ENCODE results near the gene MORN1.
A peak's percentile ranks its signal among the peaks of the same experiment; 100 is the strongest.
"Not testable (repeated sequence)": the region's sequence is repeated elsewhere in the genome, so short reads cannot be mapped to it uniquely, and the experiment has no call there.

Gene MORN1

GRCh38 chr1:2391041-2391930, at the start of gene MORN1, which contains the start of gene RER1:
Gene MORN1 (minus strand): TSS chr1:2391554. CDS start chr1:2391533, 21 bp downstream.
Gene RER1 (plus strand): TSS chr1:2391841. CDS start chr1:2395791, 3,950 bp downstream.
- peak; percentile 97 to 99 for DNase-seq (ENCODE audit: low read depth in 2 of 2)

GRCh38 chr1:2440346-2440745, 49.0 kb upstream of the MORN1 start:
- DNase-seq (ENCODE audit: low read depth in 2 of 2) = not testable (repeated sequence)

DNA sequence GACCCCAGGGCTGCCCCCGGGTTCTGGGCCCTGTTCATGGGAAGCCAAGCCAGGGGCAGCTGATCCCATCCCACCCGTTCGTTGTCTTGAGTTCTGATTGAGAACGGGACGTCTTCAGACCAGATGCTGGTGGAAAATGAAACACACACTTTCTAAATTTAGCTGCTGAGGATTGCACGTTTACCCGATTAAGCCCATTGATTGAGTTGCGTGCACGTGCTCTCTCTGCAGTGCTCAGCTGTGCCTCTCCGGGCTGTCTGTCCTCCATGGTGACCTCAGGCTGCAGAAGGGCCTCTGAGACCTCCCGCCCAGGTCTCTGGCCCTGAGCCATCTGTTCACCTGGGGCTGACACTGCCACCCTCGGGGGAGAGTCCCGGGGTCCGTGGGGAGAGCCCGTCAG, 48.0 kb upstream of the MORN1 start:
- DNase-seq (ENCODE audit: low read depth in 2 of 2) = no peak

DNA sequence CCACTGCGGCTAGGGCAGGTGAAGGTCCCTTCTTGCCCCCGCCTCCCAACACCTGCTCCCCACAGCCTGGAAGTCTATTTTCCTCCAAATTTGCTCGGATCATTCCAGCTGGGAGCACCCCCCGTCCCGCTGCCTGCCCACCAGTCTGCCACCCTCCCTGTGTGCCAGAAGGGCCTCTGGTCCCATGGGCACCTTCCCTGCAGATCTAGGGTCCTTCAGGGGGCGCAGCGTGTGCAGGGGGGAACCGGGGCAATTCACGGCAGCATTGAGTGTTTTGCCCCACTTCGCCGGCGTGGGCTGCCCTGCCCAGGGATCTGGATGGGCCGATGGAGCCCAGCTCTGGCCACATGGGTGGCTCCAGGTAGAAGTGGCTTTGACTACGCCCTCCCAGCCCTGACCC, 47.3 kb upstream of the MORN1 start:
- DNase-seq (ENCODE audit: low read depth in 2 of 2) = no peak

DNA sequence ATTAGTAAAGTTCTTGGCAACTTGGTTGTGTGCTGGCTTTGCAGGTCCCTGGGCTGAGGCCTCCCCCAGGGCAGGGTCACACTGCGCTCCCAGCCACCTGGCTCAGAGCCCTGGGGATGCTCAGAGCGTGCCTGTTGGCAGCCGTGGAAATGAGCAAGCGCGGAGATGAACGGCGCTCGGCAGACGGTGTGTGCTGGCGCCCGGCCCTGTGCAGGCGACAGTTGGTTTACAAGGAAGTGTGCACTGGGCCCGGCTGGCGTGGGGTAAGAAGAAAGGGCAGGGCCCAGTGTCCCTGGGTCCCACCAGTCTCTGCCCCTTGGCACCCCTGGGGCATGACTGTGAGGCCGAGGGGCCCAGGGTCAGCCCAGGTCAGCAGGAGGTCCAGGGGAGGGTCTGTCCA, 46.7 kb upstream of the MORN1 start:
- DNase-seq (ENCODE audit: low read depth in 2 of 2) = no peak

- no peak for DNase-seq (ENCODE audit: low read depth in 2 of 2)
Observed at GRCh38 chr1:2437617-2438016, 46.3 kb upstream of the MORN1 start.

DNA sequence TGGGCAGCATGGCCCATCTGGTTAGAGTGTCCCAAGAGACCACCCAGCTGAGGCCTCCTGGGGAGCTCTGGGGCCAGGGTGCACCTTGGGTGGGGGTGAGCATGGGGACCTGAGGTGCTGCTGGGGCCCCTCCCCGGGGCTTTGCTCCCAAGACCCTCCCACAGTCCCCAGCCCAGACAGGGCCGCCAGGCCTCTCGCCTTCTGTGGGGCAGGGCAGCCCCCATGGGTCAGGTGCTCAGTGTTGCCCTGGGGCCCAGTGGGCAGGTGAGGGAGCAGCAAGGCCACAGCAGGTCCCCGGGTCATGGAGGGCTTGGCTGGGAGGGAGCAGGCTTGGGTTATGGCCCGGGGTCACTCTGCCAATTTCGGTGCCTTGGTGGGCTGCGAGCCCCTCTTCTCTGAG, 45.5 kb upstream of the MORN1 start:
- DNase-seq (ENCODE audit: low read depth in 2 of 2) = no peak

GRCh38 chr1:2435746-2436355, 44.5 kb upstream of the MORN1 start:
- no peak for DNase-seq (ENCODE audit: low read depth in 2 of 2)

DNA sequence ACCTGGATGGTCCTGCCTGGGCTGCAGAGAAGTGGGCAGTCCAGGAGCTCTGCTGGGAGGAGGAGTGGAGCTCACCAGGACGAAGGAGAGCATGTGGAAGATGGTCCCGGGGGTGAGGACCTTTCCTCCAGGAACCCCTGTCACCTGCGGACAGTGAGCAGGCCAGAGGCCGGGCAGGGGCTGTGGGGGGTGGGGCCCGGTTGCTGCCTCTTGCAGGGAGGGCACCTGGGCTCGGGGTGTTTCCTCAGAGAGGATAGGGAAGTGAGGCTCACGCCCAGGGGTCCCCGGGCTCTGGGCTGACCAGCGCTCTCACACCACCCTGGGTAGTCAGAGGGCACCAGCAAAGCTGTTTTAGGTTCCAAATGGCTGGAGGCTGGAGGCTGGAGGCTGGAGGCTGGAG, 43.7 kb upstream of the MORN1 start:
- DNase-seq (ENCODE audit: low read depth in 2 of 2) = no peak

- no peak for DNase-seq (ENCODE audit: low read depth in 2 of 2)
Observed at GRCh38 chr1:2433936-2434655, 42.7 kb upstream of the MORN1 start.

DNA sequence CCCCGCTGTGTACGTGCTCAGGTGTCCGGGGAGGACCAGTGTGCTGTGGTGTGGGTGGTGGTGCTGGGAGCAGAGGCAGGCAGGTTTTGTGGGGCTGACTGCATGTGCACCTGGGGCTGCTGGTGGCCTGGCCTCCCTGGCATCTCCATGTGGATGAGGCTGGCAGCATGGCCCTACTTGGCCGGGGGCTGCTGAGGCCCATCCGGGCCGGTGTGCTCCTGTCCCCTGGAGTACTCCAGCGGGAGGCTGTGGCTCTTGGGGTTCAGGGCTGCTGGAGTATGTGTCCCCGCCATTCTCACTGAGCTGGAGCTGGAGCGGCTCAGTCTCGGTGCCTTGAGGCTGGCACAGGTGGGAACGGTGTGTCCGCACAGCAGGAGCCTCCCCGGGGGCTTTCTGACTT, 41.8 kb upstream of the MORN1 start:
- no peak for DNase-seq (ENCODE audit: low read depth in 2 of 2)

GRCh38 chr1:2432441-2432844, 41.1 kb upstream of the MORN1 start:
- DNase-seq (ENCODE audit: low read depth in 2 of 2) = no peak

- DNase-seq (ENCODE audit: low read depth in 2 of 2) = no peak
Observed at GRCh38 chr1:2431518-2431917, 40.2 kb upstream of the MORN1 start.

DNA sequence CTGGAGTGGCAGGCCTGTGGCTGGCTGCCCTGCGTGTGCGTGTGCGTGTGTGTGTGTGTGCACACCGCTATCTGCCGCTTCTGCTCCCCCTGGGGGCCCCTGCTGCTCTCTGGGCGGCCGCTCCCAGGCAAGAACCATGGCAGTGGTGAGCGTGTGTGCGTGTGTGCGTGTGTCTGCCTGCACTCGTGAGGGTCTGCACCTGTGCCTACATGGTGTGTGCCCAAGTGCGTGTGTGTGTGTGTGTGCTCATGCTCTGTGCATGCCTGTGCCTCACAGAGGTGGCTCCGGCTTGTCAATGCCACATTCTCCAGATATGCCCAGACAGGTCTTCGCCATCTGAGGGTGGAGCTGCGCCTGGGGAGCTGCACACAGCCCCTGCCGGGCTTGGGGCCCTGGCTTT, 39.7 kb upstream of the MORN1 start:
- no peak for DNase-seq (ENCODE audit: low read depth in 2 of 2)

- DNase-seq (ENCODE audit: low read depth in 2 of 2) = no peak
Observed at GRCh38 chr1:2430592-2430973, 39.2 kb upstream of the MORN1 start.

DNA sequence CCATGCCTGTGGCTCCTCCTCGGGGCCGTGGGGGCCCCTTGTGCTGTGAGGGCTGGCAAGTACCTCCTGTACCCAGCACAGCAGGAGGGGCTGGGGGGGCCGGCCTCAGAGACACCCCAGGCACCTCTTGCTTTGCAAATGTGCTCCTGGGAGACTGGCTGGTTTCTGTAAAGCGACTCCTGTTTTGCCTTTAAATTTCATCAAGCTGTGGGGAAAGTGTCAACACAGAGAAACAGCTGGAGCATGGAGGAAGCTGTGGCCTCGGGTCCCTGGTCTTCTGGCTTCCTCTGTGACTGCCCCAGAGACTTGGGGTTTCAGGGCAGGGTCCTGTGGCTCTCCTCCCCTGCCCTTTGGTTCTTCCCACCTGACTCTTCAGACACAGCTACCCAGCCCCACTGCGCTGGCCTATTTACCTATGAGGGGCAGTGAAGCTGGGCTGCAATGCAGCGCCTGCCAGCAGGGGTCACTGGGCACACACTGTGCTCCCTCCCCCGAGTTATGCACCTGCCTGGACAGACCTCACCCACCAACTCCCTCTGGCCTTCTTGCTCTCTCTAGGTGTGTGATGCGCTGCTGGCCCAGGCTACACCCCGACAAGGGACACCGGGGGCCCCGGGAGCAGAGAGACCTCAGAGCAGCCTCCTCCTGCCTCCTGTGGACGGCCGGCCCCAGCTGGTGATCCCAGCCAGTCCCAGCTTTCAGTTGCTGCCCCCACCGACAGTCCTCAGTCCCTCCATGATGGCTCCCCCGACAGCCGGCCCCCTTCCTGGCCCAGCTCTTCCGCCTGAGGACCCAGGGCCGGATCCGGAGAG, 38.6 kb upstream of the MORN1 start:
- DNase-seq (ENCODE audit: low read depth in 2 of 2) = peak in 1 of 2 donors; percentile 16

- DNase-seq (ENCODE audit: low read depth in 2 of 2) = no peak
Observed at GRCh38 chr1:2428490-2428889, 37.1 kb upstream of the MORN1 start.

GRCh38 chr1:2427976-2428375, 36.6 kb upstream of the MORN1 start:
- DNase-seq (ENCODE audit: low read depth in 2 of 2) = no peak

DNA sequence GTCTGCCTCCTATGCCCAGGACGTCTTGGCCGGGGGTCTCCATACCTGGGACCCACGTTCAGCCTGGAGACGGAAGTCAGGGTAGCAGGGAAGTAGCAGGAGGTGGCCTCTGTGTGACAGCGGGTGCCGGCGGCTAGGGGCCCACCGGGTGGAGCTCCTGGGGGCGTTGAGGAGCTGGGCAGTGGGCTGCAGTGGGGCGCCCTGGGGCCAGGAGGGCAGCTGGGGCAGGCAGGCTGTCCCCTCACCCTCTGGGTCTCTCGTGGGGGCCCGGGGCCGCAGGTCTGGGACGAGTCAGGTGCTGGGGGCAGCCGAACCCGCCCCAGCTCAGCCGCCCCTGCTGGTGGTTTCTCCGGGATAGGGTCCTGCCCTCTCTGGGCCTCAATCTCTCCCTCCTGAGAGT, 35.7 kb upstream of the MORN1 start:
- DNase-seq (ENCODE audit: low read depth in 2 of 2) = no peak

- no peak for DNase-seq (ENCODE audit: low read depth in 2 of 2)
Observed at GRCh38 chr1:2426540-2426939, 35.2 kb upstream of the MORN1 start.

DNA sequence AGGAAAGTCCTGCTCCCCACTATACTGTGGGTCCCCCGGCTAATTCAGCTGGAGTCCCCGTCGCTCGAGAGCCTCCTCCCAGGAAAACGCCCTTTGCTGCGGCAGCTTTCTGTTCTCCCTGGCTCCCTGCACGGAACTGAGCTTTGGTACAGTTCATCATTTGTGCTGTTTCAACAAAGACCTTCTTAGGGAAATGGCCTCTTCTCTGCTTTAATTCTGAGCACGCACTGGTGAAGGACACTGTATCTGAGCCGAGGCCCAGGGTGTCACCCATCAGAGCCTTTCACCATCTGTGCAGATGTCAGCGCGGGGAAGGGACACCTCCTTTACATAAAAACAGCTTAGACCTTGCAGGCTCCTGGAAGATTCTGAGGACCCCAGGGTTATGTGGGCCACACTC, 34.5 kb upstream of the MORN1 start:
- DNase-seq (ENCODE audit: low read depth in 2 of 2) = no peak

DNA sequence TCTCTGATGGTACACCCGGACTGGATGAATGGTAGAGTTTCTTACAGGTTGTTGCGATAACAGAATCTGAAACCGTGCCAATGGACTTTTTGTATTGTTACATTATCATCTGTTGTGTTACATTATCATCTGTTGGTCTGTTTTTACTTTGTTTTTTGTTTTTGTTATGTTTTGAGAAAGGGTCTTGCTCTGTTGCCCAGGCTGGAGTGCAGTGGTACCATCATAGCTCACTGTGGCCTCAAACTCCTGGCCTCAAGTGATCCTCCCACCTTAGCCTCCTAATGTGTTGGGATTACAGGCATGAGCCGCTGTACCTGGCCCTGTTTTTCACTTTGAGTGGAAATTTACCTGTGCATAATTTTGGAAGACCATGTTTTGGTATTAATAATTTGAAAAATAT, 31.2 kb upstream of the MORN1 start:
- no peak for DNase-seq (ENCODE audit: low read depth in 2 of 2)
